Prostate gland (tissue), 2 donors: ENCODE results near the gene RGMB. TPM values are rescaled to one million over a fixed set of nuclear protein-coding genes. Genes with fewer than 3 reads are reported as not detected.

Experiments
- DNase-seq: peaks from one replicate; pipeline ENCODE4 v3.0.0-alpha.2; 2019; ENCODE audit warnings: low spot score
- H3K27ac ChIP-seq, 2 donors: fragments of 200-600 bp; sonication (generic); 2 replicates each; pipeline ENCODE4 v1.5.1; 2017 to 2019
- H3K27me3 ChIP-seq: fragments of 200-600 bp; sonication (generic); replicated peaks from 2 replicates; pipeline ENCODE4 v1.5.1; 2019; ENCODE audit not compliant: insufficient read depth
- H3K36me3 ChIP-seq, 2 donors: fragments of 200-600 bp; sonication (generic); 1 replicate in 1 of 2; 2 replicates in 1 of 2; pipeline versions ENCODE4 v1.5.1 to v1.8.1; 2017 to 2019
- H3K4me1 ChIP-seq: fragments of 200-600 bp; sonication (generic); replicated peaks from 2 replicates; pipeline ENCODE4 v1.5.1; 2019
- H3K4me3 ChIP-seq, 2 donors: fragments of 200-600 bp; sonication (generic); 2 replicates each; pipeline ENCODE4 v1.5.1; 2017 to 2019
- H3K9me3 ChIP-seq: fragments of 200-600 bp; sonication (generic); 2 replicates; pipeline ENCODE4 v1.5.1; 2017
- CTCF ChIP-seq, 4 experiments: fragments of 200-600 bp in 2 of 4; fragments of 450-650 bp in 2 of 4; sonication (generic) in 2 of 4; IDR thresholded peaks; 1 replicate in 3 of 4; 2 replicates in 1 of 4; pipeline ENCODE4 v1.5.1; 2016 to 2019; ENCODE audit warnings: antibody characterized with exemption in 4 of 4, mild to moderate bottlenecking in 2 of 4, moderate library complexity in 2 of 4
- POLR2A ChIP-seq: fragments of 450-650 bp; IDR thresholded peaks from one replicate; pipeline ENCODE4 v1.6.1; 2016; ENCODE audit warnings: antibody characterized with exemption, mild to moderate bottlenecking
- POLR2AphosphoS5 ChIP-seq: sonication (generic); formaldehyde crosslinking; IDR thresholded peaks from one replicate; pipeline ENCODE4 v1.6.1; 2017; ENCODE audit warnings: antibody characterized with exemption
- WGBS: methylation state at CpG from one replicate; pipeline ENCODE4 v1.1.5; 2018; 5-methylcytosine and 5-hydroxymethylcytosine counted together
- intact Hi-C: fragments of 100-400 bp; cut with DNase I; formaldehyde crosslinking; loops from one replicate; pipeline ENCODE4 v1.14.2; 2022
- total RNA-seq, 2 donors: library from RNA; depleted of rRNA; stranded (reverse); fragments of >200 nt; gene quantifications; one replicate each; pipeline ENCODE4 v1.1.0, GENCODE V29; 2016

The RGMB gene
- total RNA-seq, 2 donors from 2014 or later, result 56.5 to 62.2 TPM

GRCh38 chr5:98770209-98770910 is 3.1 kb upstream of the RGMB start:
- peak; percentile 42 for DNase-seq
- Histone ChIP-seq H3K4me3 (peak overlapping the region; percentile 51 to 55), H3K4me1 (no peaks in the 10 kb centered on the region), H3K36me3 (no peaks in the 10 kb centered on the region), H3K9me3 (no peaks in the 10 kb centered on the region), H3K27me3 (no peaks in the 10 kb centered on the region), H3K27ac (peak overlapping the region; percentile 64 to 70)
- peak; percentile 11 for TF ChIP-seq POLR2AphosphoS5
- no peak for TF ChIP-seq CTCF (IDR thresholded peaks at IDR 0.05)
- no peak for TF ChIP-seq POLR2A
- 1% methylated on average over 39 of the region's 39 CpGs for WGBS
- intact Hi-C loops, result loop anchor here (5.0 to 10.0 kb wide), 4 partner anchors 338 to 1963 kb away; partner anchors contain the start of genes ERAP1 and RIOK2

GRCh38 chr5:98770911-98771322 is 2.5 kb upstream of the RGMB start:
- Histone ChIP-seq H3K27ac (peak overlapping the region; percentile 64 to 70), H3K9me3 (no peaks in the 10 kb centered on the region), H3K4me3 (peak overlapping the region; percentile 51 to 55), H3K4me1 (no peaks in the 10 kb centered on the region), H3K36me3 (no peaks in the 10 kb centered on the region), H3K27me3 (no peaks in the 10 kb centered on the region)
- WGBS, result 1% methylated on average over 6 of the region's 6 CpGs
- intact Hi-C loops, result loop anchor here (5.0 to 10.0 kb wide), 4 partner anchors 339 to 1964 kb away; partner anchors contain the start of genes ERAP1 and RIOK2
- TF ChIP-seq POLR2A, result no peak
- DNase-seq, result no peak

- no peaks in the 10 kb centered on the region for H3K4me1 ChIP-seq
- no peaks in the 10 kb centered on the region for H3K36me3 ChIP-seq
- H3K9me3 ChIP-seq, result no peaks in the 10 kb centered on the region
- intact Hi-C loops, result loop anchor here (5.0 to 10.0 kb wide), 4 partner anchors 339 to 1964 kb away; partner anchors contain the start of genes ERAP1 and RIOK2
- WGBS, result 5% methylated on average over 18 of the region's 18 CpGs
- TF ChIP-seq POLR2AphosphoS5 (peak; percentile 61), POLR2A (no peak), CTCF (IDR thresholded peaks at IDR 0.05) (peak; percentile 59 to 92 (median 84))
- H3K27ac ChIP-seq, result peak overlapping the region; percentile 64 to 70
- peak; percentile 77 for DNase-seq
- H3K27me3 ChIP-seq, result no peaks in the 10 kb centered on the region
- peak overlapping the region; percentile 51 to 55 for H3K4me3 ChIP-seq
These were observed 1.9 kb upstream of the RGMB start for GRCh38 chr5:98771382-98772109.

GRCh38 chr5:98772415-98773213 is 849 bp upstream of the RGMB start:
- WGBS, result 9% methylated on average over 34 of the region's 34 CpGs
- no peaks in the 10 kb centered on the region for H3K4me1 ChIP-seq
- intact Hi-C loops, result loop anchor here (5.0 to 10.0 kb wide), 4 partner anchors 340 to 1965 kb away; partner anchors contain the start of genes ERAP1 and RIOK2

More at GRCh38 chr5:98772415-98773213, 849 bp upstream of the RGMB start:
- Histone ChIP-seq H3K27me3 (no peaks in the 10 kb centered on the region), H3K36me3 (no peaks in the 10 kb centered on the region), H3K9me3 (no peaks in the 10 kb centered on the region), H3K27ac (peak overlapping the region; percentile 93 to 94), H3K4me3 (peak overlapping the region; percentile 75 to 92)
- peak; percentile 89 for DNase-seq
- TF ChIP-seq POLR2AphosphoS5 (no peak), CTCF (IDR thresholded peaks at IDR 0.05) (no peak), POLR2A (no peak)
